ENCODE data around the gene EML6. TPM values are rescaled to one million over a fixed set of nuclear protein-coding genes. Genes with fewer than 3 reads are reported as not detected.

The EML6 gene
- total RNA-seq, 2 donors from 2014 or later: 0.46 to 10.7 TPM

- 65% methylated on average over 14 of the region's 14 CpGs for WGBS
- intact Hi-C loops (cut with DNase I): no loop called here
- DNase-seq (ENCODE audit: low spot score): no peak
- H3K4me1 ChIP-seq (replicated peaks): no peaks in the 10 kb centered on the region
- H3K36me3 ChIP-seq: no peaks in the 10 kb centered on the region
- TF ChIP-seq POLR2AphosphoS5 (IDR thresholded peaks at IDR 0.05) (no peak), POLR2A (IDR thresholded peaks at IDR 0.05) (no peak), CTCF (IDR thresholded peaks at IDR 0.05) (no peak)
- no peak overlapping the region for H3K27ac ChIP-seq
- no peaks in the 10 kb centered on the region for H3K27me3 ChIP-seq (replicated peaks; ENCODE audit: insufficient read depth)
- no peak overlapping the region for H3K4me3 ChIP-seq
- H3K9me3 ChIP-seq: no peaks in the 10 kb centered on the region
Measured at GRCh38 chr2:54879598-54880332, 156.3 kb downstream of the EML6 start.

- no peaks in the 10 kb centered on the region for H3K9me3 ChIP-seq
- DNase-seq (ENCODE audit: low spot score): no peak
- WGBS: 34% methylated on average over 1 of the region's 1 CpG
- no peaks in the 10 kb centered on the region for H3K27me3 ChIP-seq (replicated peaks; ENCODE audit: insufficient read depth)
- no peak for TF ChIP-seq POLR2A (IDR thresholded peaks at IDR 0.05)
- no peak for TF ChIP-seq POLR2AphosphoS5 (IDR thresholded peaks at IDR 0.05)
- no peak for TF ChIP-seq CTCF (IDR thresholded peaks at IDR 0.05)
- no peak overlapping the region for H3K27ac ChIP-seq
- no peak overlapping the region for H3K4me3 ChIP-seq
- no peaks in the 10 kb centered on the region for H3K36me3 ChIP-seq
- intact Hi-C loops (cut with DNase I): no loop called here
- no peaks in the 10 kb centered on the region for H3K4me1 ChIP-seq (replicated peaks)
Measured at GRCh38 chr2:54880428-54880827, 157.0 kb downstream of the EML6 start.

- H3K9me3 ChIP-seq: no peaks in the 10 kb centered on the region
- H3K4me1 ChIP-seq (replicated peaks): no peaks in the 10 kb centered on the region
- H3K4me3 ChIP-seq: no peak overlapping the region
- intact Hi-C loops (cut with DNase I): no loop called here
- WGBS: 80% methylated on average over 4 of the region's 4 CpGs
- TF ChIP-seq POLR2AphosphoS5 (IDR thresholded peaks at IDR 0.05): no peak
- TF ChIP-seq CTCF (IDR thresholded peaks at IDR 0.05): no peak
- TF ChIP-seq POLR2A (IDR thresholded peaks at IDR 0.05): no peak
- H3K36me3 ChIP-seq: no peaks in the 10 kb centered on the region
- no peak overlapping the region for H3K27ac ChIP-seq
- H3K27me3 ChIP-seq (replicated peaks; ENCODE audit: insufficient read depth): no peaks in the 10 kb centered on the region
- no peak for DNase-seq (ENCODE audit: low spot score)
Measured at GRCh38 chr2:54881759-54882158, 158.3 kb downstream of the EML6 start.

- Histone ChIP-seq H3K4me3 (no peak overlapping the region), H3K27ac (no peak overlapping the region), H3K9me3 (no peaks in the 10 kb centered on the region), H3K4me1 (replicated peaks) (no peaks in the 10 kb centered on the region), H3K27me3 (replicated peaks; ENCODE audit: insufficient read depth) (no peaks in the 10 kb centered on the region), H3K36me3 (no peaks in the 10 kb centered on the region)
- no peak for DNase-seq (ENCODE audit: low spot score)
- intact Hi-C loops (cut with DNase I): no loop called here
- TF ChIP-seq POLR2AphosphoS5 (IDR thresholded peaks at IDR 0.05) (no peak), POLR2A (IDR thresholded peaks at IDR 0.05) (no peak), CTCF (IDR thresholded peaks at IDR 0.05) (no peak)
- 95% methylated on average over 3 of the region's 3 CpGs for WGBS
Measured at GRCh38 chr2:54885891-54886290, 162.4 kb downstream of the EML6 start.
